DND-41 (cell line): ENCODE results near the gene HS3ST6.

Source experiments
- ATAC-seq: fragments of 200-7000 bp; cut with Tn5 transposase; 3 replicates; pipeline ENCODE4 v1.9.1; 2021; ENCODE audit warnings: low read depth; ENCODE audit not compliant: insufficient read depth
- DNase-seq: peaks from one replicate; pipeline ENCODE4 v3.0.0-alpha.2; 2020
- H2AFZ ChIP-seq: 2 replicates; pipeline ENCODE4 v1.6.0; 2012; ENCODE audit warnings: low read depth, low read length
- H3K27ac ChIP-seq: 2 replicates; pipeline ENCODE4 v1.5.1; 2012; ENCODE audit warnings: low read length, inconsistent platforms
- H3K27me3 ChIP-seq: fragments of 200-600 bp; sonication (generic); 2 replicates; pipeline ENCODE4 v1.6.0; 2012; ENCODE audit warnings: low read length, mild to moderate bottlenecking, inconsistent platforms; ENCODE audit not compliant: insufficient read depth, poor library complexity
- H3K36me3 ChIP-seq: 2 replicates; pipeline ENCODE4 v1.5.1; 2012; ENCODE audit warnings: low read length, inconsistent platforms; ENCODE audit not compliant: insufficient read depth
- H3K4me1 ChIP-seq: 2 replicates; pipeline ENCODE4 v1.5.1; 2012; ENCODE audit warnings: mild to moderate bottlenecking, low read length; ENCODE audit not compliant: insufficient read depth
- H3K4me2 ChIP-seq: 2 replicates; pipeline ENCODE4 v1.6.0; 2012; ENCODE audit warnings: mild to moderate bottlenecking, moderate library complexity, low read length, inconsistent platforms; ENCODE audit not compliant: insufficient read depth
- H3K4me3 ChIP-seq, 2 experiments: fragments of 200-600 bp in 1 of 2; shearing (Covaris generic) in 1 of 2; 2 replicates each; pipeline ENCODE4 v1.5.1; 2012 to 2016; ENCODE audit warnings: inconsistent platforms in 2 of 2, low read length in 2 of 2, mild to moderate bottlenecking in 2 of 2, low read depth in 1 of 2, moderate library complexity in 1 of 2
- H3K79me2 ChIP-seq: 2 replicates; pipeline ENCODE4 v1.6.0; 2012; ENCODE audit warnings: low read length, inconsistent platforms; ENCODE audit not compliant: insufficient read depth
- H3K9ac ChIP-seq: 2 replicates; pipeline ENCODE4 v1.6.0; 2012; ENCODE audit warnings: low read depth, mild to moderate bottlenecking, inconsistent platforms, low read length, moderate library complexity
- H3K9me3 ChIP-seq: 2 replicates; pipeline ENCODE4 v1.5.1; 2012; ENCODE audit warnings: low read length, moderate library complexity, mild to moderate bottlenecking, inconsistent platforms; ENCODE audit not compliant: insufficient read depth, severe bottlenecking
- H4K20me1 ChIP-seq: 2 replicates; pipeline ENCODE4 v1.6.0; 2012; ENCODE audit warnings: low read length; ENCODE audit not compliant: insufficient read depth
- EZH2 ChIP-seq: IDR thresholded peaks from 3 replicates; pipeline ENCODE4 v1.6.1; 2012; ENCODE audit warnings: borderline replicate concordance, low read depth, mild to moderate bottlenecking, moderate library complexity, low read length, inconsistent platforms; ENCODE audit not compliant: severe bottlenecking
- TF ChIP-seq, protein P1 (sequence below): IDR thresholded peaks from 2 replicates; pipeline ENCODE4 v1.5.1; 2012; ENCODE audit warnings: borderline replicate concordance, low read length, moderate library complexity, mild to moderate bottlenecking; ENCODE audit not compliant: poor library complexity, severe bottlenecking; ENCODE audit errors: extremely low read depth

HS3ST6 gene

DNA sequence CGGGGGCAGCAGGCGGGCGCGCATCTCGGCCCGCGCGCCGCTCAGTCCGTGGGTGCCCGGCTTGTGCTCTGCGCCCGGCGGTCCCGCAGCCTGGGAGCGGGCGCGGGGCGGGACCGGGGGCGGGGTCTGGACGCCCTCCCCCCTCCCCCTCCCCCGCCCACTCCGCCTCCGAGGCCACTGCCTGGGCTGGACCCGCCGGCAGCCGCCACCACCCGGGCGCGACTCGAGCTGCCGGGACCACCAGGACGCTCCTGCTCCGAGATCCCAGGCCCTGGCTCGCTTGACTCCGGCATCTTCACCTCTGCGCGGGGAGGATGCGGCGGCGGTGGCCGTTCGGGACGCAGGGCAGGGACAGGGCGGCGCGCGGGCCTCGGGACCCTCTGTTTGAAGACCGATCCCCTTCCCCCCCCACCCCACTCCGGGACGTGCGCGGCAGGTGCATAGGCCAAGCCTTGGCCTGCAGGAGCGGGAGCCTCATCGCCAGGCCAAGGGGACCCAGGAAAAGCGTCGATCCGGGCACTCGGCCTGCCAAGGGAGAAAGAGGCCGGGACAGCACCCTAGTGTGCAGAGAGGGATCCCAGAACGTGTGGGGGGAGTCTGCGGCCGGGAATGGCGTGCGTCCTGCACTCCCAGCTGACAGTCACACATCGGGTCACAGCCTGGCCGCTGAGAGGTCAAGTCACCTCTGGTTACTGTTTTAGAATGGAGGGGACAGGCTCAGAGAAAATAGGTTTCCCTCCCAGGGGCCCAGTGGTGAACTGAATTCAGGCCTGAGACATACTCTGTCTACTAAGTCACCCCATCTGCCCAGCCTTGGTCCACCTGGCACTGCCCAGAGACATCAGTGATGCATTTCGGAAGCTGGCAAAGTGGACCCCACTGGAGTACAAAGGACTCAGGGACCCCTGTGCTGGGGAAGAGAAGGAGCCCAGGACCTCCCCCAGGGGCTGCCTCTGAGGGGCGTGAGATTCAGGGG, at the start of gene HS3ST6:
Gene HS3ST6, minus strand, starts transcription at position 65 of the 976 bp plus-strand sequence. CDS start 92 bp downstream, outside the sequence.
- no peak within 1 kb of the TSS for H2AFZ ChIP-seq
- no peaks in the 10 kb centered on the region for H4K20me1 ChIP-seq
- DNase-seq: no peak
- no peak within 1 kb of the TSS for H3K9ac ChIP-seq
- H3K4me2 ChIP-seq: no peak within 1 kb of the TSS
- no peak within 1 kb of the TSS for H3K27ac ChIP-seq
- TF ChIP-seq, protein P1, sequence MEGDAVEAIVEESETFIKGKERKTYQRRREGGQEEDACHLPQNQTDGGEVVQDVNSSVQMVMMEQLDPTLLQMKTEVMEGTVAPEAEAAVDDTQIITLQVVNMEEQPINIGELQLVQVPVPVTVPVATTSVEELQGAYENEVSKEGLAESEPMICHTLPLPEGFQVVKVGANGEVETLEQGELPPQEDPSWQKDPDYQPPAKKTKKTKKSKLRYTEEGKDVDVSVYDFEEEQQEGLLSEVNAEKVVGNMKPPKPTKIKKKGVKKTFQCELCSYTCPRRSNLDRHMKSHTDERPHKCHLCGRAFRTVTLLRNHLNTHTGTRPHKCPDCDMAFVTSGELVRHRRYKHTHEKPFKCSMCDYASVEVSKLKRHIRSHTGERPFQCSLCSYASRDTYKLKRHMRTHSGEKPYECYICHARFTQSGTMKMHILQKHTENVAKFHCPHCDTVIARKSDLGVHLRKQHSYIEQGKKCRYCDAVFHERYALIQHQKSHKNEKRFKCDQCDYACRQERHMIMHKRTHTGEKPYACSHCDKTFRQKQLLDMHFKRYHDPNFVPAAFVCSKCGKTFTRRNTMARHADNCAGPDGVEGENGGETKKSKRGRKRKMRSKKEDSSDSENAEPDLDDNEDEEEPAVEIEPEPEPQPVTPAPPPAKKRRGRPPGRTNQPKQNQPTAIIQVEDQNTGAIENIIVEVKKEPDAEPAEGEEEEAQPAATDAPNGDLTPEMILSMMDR: no peak
- no peak for TF ChIP-seq EZH2
- H3K36me3 ChIP-seq: no peaks in the 10 kb centered on the region
- no peak within 1 kb of the TSS for H3K4me3 ChIP-seq
- H3K4me1 ChIP-seq: no peaks in the 10 kb centered on the region
- H3K79me2 ChIP-seq: no peaks in the 10 kb centered on the region
- peaks cover 2% of the 10 kb centered on the region for H3K27me3 ChIP-seq
- H3K9me3 ChIP-seq: no peaks in the 10 kb centered on the region
- no peak for ATAC-seq

DNA sequence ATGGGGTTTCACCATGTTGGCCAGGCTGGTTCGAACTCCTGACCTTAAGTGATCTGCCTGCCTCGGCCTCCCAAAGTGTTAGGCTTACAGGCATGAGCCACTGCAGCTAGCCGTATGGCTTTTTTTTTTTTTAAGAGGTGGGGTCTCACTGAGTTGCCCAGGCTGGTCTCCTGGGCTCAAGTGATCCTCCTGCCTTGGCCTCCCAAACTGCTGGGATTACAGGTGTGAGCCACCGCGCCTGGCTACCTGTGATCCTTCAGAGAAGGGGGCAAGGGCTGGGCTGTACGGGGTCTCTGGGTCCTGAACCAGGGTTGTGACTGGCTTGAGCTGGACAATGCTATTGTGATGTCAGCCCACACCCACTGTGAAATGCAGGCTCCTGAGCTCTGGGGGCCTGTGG, 48.2 kb upstream of the HS3ST6 start, which contains the start of gene RNF151:
Gene RNF151, plus strand, starts transcription at position 397 of the 400 bp plus-strand sequence. CDS start 26 bp downstream, outside the sequence.
- Histone ChIP-seq H2AFZ (no peak within 1 kb of the TSS), H3K36me3 (peaks cover 27% of the 10 kb centered on the region), H3K9me3 (no peaks in the 10 kb centered on the region), H3K4me3 (peak within 1 kb of the TSS; percentile 47 to 74; a peak in 3 of 4 replicates), H4K20me1 (peaks cover 23% of the 10 kb centered on the region), H3K27ac (peak within 1 kb of the TSS; percentile 86), H3K27me3 (no peaks in the 10 kb centered on the region), H3K79me2 (peaks cover 54% of the 10 kb centered on the region), H3K4me1 (peaks cover 54% of the 10 kb centered on the region), H3K4me2 (peak within 1 kb of the TSS; percentile 96), H3K9ac (peak within 1 kb of the TSS; percentile 91)
- TF ChIP-seq, protein P1: no peak
- no peak for TF ChIP-seq EZH2
- ATAC-seq (no peak), DNase-seq (no peak)

DNA sequence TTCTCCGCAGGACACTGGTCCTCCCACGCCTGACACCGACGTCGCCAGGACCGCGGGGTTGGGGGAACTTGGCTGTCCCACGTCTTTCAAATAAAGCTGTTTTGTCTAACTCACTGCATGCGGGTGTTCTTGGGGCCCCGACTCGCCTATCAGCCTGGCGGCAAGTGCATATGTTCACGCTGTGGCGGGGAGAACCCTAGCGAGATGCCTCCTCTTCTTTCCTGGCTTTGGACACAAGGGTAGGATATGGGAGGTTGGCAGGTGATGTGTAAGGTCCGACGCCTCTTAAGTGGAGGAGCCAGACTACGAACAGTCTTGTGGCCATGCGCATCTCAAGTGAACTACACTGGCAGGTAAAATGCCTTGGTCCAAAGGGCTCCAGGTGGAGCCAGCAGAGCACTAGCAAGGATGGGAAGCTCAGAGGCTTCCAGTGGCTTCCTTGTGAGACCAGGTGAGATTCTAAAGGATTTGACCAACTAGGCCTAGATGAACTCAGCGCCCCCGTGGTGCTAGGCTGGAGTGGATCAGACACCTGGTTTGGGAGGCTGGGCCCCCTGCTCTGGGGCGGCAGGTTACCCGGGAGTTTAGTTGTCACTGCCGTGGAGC, 47.3 kb upstream of the HS3ST6 start:
- H3K4me1 ChIP-seq: peaks cover 54% of the 10 kb centered on the region
- peak overlapping the region; percentile 91 for H3K9ac ChIP-seq
- peak overlapping the region; percentile 83 for H2AFZ ChIP-seq
- H3K27ac ChIP-seq: peak overlapping the region; percentile 86
- ATAC-seq (no peak), DNase-seq (no peak)
- no peaks in the 10 kb centered on the region for H3K27me3 ChIP-seq
- H3K4me3 ChIP-seq: peak overlapping the region; percentile 47 to 74; a peak in 3 of 4 replicates
- TF ChIP-seq, protein P1: no peak
- TF ChIP-seq EZH2: no peak
- H3K79me2 ChIP-seq: peaks cover 53% of the 10 kb centered on the region
- H4K20me1 ChIP-seq: peaks cover 29% of the 10 kb centered on the region
- peaks cover 34% of the 10 kb centered on the region for H3K36me3 ChIP-seq
- H3K9me3 ChIP-seq: no peaks in the 10 kb centered on the region
- H3K4me2 ChIP-seq: peak overlapping the region; percentile 96
